GM12801 (cell line): ENCODE data around the gene SCRT2.

Experiments used
- TF ChIP-seq, protein P1 (sequence below): IDR thresholded peaks from one replicate; pipeline ENCODE4 v1.5.1; 2011; ENCODE audit warnings: control low read depth; ENCODE audit not compliant: insufficient read length; ENCODE audit errors: extremely low read depth

SCRT2 gene

DNA sequence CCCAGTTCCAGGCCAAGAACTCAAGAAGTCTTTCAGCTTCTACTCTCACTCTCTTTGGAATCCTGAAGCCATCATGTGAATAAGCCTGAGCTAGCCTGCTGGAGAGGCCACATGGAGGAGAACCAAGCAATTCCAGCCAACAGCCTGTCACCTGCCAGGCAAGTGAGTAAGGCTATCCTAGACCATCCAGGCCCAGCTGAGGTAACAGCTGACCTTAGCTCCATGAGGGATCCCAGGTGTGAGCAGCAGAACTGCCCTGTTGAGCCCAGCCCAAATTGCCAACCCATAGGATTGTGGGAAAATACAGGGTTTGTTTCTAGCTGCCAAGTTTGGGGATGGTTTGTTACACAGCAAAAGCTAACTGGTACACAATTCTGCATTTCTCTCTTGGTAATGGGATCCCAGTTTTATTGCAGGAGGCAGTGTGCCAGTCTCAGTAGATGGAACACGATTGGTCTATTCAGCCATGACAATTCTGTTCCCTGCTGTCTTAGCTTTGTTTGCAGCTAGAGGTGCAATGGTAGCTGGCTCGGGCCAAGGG lies 28.1 kb downstream of the SCRT2 start:
- TF ChIP-seq, protein P1, sequence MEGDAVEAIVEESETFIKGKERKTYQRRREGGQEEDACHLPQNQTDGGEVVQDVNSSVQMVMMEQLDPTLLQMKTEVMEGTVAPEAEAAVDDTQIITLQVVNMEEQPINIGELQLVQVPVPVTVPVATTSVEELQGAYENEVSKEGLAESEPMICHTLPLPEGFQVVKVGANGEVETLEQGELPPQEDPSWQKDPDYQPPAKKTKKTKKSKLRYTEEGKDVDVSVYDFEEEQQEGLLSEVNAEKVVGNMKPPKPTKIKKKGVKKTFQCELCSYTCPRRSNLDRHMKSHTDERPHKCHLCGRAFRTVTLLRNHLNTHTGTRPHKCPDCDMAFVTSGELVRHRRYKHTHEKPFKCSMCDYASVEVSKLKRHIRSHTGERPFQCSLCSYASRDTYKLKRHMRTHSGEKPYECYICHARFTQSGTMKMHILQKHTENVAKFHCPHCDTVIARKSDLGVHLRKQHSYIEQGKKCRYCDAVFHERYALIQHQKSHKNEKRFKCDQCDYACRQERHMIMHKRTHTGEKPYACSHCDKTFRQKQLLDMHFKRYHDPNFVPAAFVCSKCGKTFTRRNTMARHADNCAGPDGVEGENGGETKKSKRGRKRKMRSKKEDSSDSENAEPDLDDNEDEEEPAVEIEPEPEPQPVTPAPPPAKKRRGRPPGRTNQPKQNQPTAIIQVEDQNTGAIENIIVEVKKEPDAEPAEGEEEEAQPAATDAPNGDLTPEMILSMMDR = no peak

DNA sequence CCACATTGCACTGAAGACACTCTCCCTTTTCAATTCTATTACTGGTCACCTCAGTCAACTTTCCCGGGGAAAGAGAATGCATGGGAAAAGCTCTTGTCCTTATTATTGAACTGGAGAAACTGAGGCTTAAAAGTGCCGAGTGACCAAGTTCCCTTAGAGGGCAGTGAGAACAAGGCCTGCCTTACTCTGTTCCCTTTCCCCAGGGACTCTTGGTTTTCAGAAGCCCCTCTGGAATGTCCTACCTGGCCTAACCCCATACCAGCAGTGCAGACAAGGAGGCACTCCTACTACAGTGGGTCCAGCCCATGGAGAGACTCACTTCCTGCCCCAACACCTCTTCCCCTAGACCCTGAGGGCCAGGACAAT lies 28.8 kb downstream of the SCRT2 start:
- TF ChIP-seq, protein P1 = no peak

DNA sequence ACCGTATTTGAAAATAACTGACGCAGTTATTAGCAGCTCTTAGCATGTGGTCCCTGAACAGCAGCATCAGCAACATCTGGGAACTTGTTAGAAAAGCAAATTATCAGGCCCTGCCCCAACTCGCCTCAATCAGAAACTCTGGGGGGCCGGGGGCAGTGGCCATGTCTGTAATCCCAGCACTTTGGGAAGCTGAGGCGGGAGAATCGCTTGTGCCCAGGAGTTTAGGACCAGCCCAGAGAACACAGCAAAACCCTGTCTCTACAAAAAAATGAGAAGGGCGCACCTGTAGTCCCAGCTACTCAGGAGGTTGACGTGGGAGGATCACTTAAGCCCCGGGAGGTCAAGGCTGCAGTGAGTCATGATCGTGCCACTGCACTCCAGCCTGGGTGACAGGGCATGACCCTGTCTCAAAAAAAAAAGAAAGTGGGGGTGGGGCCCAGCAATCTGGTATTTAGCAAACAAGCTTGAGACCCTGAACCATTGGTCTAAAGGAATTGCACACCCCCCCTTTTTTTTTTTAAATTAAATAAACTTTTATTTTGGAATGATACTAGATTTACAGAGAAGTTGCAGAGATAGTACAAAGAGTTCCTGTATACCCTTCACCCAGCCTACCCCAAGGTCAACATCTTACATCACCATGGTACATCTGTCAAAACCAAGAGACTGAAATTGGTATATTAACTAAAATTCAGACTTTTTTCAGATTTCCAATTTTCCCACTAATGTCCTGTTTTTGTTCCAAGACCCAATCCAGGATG lies 29.3 kb downstream of the SCRT2 start:
- TF ChIP-seq, protein P1 = no peak

DNA sequence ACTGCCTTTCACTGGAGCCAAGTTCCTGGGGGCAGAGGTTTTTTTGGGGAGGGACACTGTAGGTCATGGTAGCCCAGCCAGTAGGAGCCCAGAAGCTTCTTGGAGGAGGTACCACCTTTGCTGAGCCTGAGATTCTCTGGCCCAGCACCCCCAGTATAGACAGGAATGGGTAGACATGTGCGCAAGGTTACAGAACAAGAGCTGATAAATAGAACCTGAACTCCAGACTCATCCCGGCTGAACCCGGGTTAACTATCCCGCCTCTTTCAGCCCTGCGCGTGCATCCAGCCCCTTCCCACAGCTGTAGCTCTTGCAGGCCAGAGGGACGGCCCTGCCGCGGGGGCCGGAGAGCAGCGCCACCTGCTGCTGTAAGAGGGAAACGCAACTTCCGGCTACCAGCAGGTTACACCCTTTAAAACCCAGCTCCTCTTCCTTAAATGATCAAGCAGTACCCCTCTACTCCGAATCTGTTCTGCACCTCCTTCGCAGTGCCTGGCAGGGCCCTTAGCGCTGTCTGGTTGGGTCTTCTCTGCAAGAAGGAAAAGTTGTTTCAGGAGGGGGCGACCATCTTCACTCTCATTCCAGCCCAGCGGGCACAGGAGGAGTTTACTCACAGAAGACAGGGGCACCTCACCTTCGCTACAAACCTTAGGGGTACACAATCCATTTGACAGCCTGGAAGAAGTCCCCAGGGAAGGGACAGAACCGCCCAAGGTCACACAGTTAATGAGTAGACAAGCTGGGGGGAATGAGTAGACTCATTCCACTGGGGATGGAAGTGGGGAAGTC lies 30.1 kb downstream of the SCRT2 start:
- TF ChIP-seq, protein P1 = peak; percentile 52

DNA sequence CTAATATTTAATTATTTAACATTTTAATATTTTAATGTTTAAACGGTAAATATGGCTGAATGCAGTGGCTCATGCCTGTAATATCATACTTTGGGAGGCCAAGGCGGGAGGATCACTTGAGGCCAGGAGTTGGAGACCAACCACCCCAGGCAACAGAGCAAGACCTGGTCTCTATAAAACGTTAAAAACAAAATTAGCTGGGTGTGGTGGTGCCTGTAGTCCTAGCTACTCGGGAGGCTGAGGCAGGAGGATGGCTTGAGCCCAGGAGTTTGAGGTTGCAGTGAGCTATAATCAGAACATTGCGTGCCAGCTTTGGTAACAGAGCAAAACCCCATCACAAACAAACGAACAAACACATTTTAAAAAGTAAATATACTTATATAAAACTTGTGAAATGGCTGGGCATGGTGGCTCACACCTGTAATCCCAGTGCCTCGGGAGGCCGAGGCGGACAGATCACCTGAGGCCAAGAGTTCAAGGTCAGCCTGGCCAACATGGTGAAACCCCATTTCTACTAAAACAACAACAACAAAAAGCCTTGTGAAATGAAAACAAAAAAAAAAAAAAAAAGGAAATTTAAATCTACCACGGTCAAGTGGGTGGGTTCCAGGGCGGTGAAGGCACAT lies 30.8 kb downstream of the SCRT2 start:
- TF ChIP-seq, protein P1 = no peak

DNA sequence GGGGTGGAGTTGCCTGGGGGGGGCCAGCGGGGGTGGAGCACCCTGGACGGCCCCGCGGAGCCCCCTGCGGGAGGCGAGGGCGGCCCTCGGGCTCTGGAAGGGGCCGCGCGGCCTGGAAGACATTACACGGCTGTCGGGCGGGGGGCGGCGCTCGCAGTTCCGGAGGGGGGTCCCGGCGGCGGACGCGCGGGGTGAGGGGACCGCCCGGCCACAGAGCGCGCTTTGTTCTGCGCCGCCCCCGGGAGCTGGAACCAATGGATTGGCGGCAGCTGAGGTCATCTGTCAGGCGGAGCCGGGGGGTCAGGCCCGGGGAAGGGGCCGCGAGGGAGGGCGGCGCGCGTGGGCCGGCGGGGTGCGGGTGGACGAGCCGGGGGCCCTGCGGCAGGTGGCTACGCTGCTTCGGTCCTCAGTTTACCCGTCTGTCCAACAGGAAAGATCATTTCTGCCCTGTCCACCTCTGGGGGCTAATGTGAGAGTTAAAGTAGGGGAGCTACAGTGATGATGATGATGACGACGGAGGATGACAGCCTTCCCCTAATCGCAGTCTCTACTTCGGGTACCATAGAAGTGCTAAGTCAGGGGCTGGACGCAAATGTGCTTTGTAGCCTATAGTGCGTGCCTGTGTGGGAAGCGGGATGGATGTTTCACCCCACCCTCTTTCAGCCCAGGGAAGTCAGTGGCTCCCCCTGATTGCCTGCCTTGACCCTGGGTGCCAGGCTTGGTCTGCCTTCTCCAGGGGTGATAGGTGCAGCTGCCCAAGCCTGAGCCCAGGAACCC lies 33.0 kb downstream of the SCRT2 start:
- TF ChIP-seq, protein P1 = no peak
